Amniotic stem cell (primary cell): ENCODE measurements around the gene RBM39.
A peak's percentile ranks its signal among the peaks of the same experiment; 100 is the strongest.
"Not testable (repeated sequence)": the region's sequence is repeated elsewhere in the genome, so short reads cannot be mapped to it uniquely, and the experiment has no call there.

Experiments used
- DNase-seq: peaks from one replicate; lab custom pipeline; 2025; lab: John Stamatoyannopoulos, UW

Gene RBM39

DNA sequence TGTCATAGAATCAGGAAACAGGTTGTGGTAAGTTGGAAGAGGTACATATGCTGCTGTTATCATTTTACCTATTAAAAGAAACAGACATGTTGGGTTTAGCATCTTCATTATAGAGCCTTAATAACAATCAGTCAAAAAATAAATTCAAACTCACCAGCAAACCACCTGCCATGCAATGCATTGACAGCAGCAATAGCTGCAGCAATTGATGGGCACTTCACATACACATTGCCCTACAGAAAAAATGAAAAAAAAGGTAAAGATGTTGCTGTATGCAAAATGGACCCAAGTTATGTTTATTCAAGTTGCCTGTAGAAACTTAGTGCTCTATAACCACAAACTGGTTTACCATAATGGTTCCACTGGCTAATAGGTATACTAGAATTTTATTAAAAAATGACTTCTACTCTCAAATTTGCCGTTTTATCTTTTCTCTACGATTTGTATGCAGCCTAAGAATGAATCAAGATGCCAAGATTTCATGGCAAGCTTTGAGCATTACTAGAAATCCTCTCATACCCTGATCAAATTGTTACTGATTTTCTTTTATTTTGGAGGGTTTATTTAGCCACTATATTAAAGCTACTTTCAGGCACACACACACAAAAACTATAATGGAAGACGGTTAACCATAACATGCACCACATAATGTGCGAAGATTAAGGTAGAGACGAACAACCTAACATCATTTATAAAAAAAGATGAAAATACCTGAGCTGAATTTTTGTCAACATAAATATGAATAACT, 37.4 kb downstream of the RBM39 start:
- DNase-seq, result no peak

DNA sequence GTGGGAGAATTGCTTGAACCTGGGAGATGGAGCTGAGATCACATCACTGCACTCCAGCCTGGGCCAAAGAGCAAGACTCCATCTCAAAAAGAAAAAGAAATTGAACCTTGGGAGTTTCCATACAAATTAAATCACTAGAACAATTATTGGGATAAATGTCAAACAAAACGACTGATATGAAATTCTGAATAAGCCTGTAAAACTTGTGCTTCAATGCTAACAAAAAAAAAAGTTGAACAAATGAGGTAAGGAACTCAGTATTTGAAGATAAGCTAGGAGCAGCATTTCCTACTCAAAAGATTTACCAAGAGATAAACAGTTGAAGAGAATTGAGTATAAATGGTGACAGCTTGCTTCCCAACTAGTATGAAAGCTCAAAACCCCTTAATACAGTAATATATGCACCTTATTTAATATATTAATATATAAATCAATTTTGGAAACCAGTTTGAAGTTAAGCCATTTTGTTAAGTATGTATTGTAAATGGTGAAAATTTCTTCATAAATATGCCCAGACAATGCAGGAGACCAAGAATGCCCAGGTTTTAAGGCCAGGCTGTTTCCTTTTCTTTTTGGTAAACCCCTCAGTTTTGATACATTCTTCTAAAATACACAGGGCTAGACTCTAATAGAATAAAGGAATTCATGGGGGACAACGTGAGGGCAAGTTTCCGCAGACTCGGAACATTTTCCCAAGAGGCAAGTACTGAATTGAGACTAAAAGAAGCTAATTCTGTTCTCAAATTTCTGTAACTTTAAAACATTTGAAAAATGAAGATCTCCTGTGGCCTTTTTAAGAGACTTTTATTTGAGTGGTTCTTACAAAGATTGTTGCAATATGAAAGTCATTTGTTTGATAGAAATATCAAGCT, 39.0 kb downstream of the RBM39 start:
- DNase-seq, result no peak

DNA sequence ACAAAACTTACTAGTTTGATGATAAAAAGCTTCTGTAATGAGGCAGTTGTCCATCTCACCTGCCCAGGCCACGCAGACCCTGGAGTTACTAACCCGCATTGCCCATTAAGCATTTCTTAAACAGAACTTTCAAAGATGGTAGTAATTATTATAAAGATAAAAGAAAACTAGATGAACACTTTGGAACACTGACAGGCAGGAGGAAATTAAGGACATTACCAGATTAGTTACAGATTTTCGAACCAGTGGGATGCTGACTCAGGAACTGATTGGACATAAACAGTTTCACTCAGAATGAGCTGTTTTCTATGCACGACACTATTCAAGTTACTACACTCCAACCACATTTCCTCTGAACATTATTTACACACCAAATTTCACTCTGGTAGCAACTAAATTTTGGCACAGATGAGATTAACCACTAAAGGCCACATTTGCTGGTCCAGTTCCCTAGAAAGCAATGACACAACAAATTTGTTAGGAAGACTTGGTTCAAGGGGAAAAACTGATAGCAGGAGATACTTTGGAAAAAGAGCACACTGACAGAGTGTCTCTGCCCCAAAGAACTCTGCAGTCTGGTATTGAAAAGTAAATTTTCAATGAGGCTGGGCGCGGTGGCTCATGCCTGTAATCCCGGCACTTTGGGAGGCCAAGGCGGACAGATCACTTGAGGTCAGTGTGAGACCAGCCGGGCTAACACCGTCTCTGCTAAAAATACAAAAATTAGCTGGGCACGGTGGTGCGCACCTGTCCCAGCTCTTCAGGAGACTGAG, 39.8 kb downstream of the RBM39 start:
- DNase-seq, result no peak

- DNase-seq, result no peak
Measured at GRCh38 chr20:35700625-35701148, 41.4 kb downstream of the RBM39 start.

- no peak for DNase-seq
Measured at GRCh38 chr20:35699957-35700624, 42.0 kb downstream of the RBM39 start.

DNA sequence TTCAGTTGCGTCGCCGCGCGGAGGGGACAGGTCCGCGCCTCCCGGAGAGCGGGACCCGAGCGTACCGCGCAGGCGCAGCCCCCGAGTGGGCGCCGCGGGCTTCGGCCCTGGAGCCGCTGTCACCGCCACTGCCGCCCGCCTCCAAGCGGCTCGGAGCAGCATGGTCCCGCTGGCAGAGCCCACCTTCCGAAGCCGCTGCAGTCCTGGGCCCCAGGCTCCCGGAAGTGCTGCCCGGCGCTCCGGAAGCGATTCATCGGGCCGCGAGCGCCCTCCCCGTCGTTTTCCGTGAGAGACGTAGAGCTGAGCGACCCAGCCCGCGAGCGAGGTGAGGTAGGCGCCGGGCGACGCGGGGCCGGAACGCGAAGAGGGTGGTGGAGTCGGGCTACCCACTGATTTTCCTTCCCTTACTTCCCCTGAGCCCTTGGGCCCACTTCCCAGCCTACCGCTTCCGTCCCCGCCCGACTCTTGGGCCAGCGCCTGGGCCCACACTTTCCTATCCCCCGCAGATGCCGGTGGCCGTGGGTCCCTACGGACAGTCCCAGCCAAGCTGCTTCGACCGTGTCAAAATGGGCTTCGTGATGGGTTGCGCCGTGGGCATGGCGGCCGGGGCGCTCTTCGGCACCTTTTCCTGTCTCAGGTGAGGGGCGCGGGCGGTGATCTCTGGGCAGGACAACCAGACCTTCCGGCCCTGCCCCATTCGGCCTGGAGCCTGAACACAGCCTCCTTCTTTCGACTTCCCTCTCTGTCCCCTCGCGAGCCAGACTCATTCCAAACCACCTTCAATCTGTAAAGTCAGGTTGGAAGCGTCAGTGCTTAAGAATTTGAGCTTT, 42.7 kb downstream of the RBM39 start, which contains the start of the genes NFS1 and ROMO1:
Gene NFS1 (minus strand): TSS at position 226 of the 830 bp plus-strand sequence. CDS start 64 bp downstream, at position 162.
Gene ROMO1 (plus strand): TSS at position 279 of the 830 bp plus-strand sequence. CDS start 228 bp downstream, at position 507.
- DNase-seq, result peak; percentile 71

DNA sequence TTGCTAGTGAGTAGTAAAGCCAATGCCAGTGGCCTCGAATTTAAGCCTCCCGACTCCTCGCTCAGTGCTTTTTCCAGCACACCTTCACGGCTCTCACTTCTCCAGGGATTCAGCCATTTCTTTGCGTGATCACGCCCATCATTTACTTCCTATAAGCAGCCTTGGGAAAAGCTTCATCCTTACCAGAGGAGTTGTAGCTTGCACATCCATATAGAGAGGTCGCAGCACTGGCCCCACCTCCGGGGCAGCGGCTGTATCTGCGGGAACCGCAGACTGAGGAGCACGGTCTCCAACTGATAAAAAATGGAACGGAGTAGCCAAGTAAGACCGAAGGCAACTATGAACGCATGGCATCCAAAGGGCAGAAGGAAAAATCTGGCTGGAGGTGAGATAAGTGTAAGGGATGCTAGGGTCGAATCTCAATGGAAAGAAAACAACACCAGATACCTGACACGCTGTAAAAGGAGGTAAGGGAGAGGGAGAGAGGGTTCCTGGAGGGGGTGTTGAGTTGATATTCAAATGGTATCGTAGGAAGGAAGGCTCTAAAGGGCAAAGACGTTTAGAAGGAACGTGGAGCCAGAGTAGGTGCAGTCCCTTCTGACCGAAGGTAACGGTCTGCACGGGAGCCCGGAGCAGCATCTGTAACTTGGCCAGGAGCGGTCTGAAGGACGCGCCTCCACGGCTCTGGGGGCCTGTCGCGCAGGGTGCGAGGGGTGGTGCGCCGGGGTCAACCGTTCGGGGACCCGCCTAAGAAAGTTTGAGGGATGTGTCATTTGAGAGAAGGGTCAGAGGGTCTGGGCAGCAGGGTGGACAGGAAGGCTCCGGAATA, 43.5 kb downstream of the RBM39 start:
- no peak for DNase-seq

- DNase-seq, result no peak
Measured at GRCh38 chr20:35697696-35698297, 44.3 kb downstream of the RBM39 start.

GRCh38 chr20:35695978-35696377, 46.1 kb downstream of the RBM39 start:
- no peak for DNase-seq

DNA sequence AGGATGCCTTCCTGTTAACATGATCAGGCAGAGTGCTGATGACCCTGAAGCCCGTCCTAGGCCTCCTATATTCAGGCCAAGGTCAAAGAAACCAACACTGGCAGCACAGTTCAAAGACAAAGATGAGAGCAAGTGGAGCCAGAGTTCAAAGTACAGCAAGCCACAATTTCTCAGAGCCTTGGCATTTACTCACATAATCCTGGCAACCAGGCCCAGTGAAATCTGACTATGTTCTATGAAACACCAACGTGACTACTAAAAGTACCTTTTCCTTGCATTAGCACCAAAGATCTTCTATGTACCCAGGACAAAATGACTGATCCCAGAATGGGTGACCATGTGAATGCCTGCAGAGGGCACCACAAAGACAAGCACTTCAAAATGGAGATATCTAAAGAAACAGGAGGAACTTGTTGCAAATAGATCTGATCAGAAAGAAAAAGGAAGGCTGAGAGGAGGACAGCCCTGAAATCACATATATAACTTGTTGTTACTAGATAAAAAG, 46.8 kb downstream of the RBM39 start:
- DNase-seq, result no peak

GRCh38 chr20:35690265-35690664, 51.8 kb downstream of the RBM39 start:
- no peak for DNase-seq

- not testable (repeated sequence) for DNase-seq
Measured at GRCh38 chr20:35686872-35687271, 55.2 kb downstream of the RBM39 start.

- not testable (repeated sequence) for DNase-seq
Measured at GRCh38 chr20:35685368-35685767, 56.7 kb downstream of the RBM39 start.

GRCh38 chr20:35681960-35682359, 60.1 kb downstream of the RBM39 start:
- DNase-seq, result no peak

- no peak for DNase-seq
Measured at GRCh38 chr20:35680452-35681183, 61.4 kb downstream of the RBM39 start.

DNA sequence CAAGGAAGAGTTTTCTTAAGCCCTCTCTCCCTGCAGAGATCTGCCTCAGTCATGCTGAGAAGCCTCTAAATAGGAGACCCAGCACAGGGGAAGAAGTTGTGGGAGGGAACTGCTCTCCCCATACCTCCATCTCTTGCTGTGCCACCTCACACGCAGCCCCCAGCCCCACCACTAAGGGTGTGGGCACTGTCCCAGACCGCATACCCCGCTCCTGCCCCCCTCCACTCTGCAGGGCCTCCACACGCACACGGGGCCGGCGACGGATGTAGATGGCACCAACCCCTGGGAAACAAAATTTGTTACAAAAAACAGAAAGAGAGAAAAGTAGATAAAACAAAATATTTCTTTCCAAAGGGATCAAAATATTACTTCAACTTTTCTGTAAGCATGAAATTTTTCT, 67.1 kb downstream of the RBM39 start:
- DNase-seq, result no peak

- DNase-seq, result no peak
Measured at GRCh38 chr20:35673884-35674283, 68.2 kb downstream of the RBM39 start.

GRCh38 chr20:35669681-35670080, 72.4 kb downstream of the RBM39 start:
- DNase-seq, result no peak
